Neutrophil (primary cell): ENCODE results near the gene KIF26B.

ENCODE experiments used
- H3K27ac ChIP-seq: fragments of 200-600 bp; sonication (generic); 2 replicates; pipeline ENCODE4 v1.5.1; 2016; ENCODE audit warnings: mild to moderate bottlenecking, moderate library complexity
- H3K27me3 ChIP-seq: fragments of 200-600 bp; sonication (generic); 2 replicates; pipeline ENCODE4 v1.6.0; 2016; ENCODE audit warnings: mild to moderate bottlenecking
- H3K36me3 ChIP-seq: fragments of 200-600 bp; sonication (generic); 2 replicates; pipeline ENCODE4 v1.5.1; 2017
- H3K4me1 ChIP-seq, 2 experiments: fragments of 200-600 bp in 1 of 2; sonication (generic) in 1 of 2; 1 replicate in 1 of 2; 2 replicates in 1 of 2; pipeline versions ENCODE4 v1.5.1 to v1.6.1; 2013 to 2016; ENCODE audit warnings: low read depth in 1 of 2, low read length in 1 of 2, mild to moderate bottlenecking in 1 of 2, moderate library complexity in 1 of 2; ENCODE audit not compliant: control insufficient read depth in 1 of 2, insufficient read depth in 1 of 2
- H3K4me3 ChIP-seq, 2 experiments: fragments of 200-600 bp in 1 of 2; sonication (generic) in 1 of 2; 1 replicate in 1 of 2; 2 replicates in 1 of 2; pipeline ENCODE4 v1.5.1; 2013 to 2016; ENCODE audit warnings: low read depth in 1 of 2, low read length in 1 of 2, mild to moderate bottlenecking in 1 of 2, moderate library complexity in 1 of 2
- H3K9me3 ChIP-seq: fragments of 200-600 bp; sonication (generic); 2 replicates; pipeline ENCODE4 v1.5.1; 2016
- CTCF ChIP-seq: fragments of 200-600 bp; sonication (generic); IDR thresholded peaks from 2 replicates; pipeline ENCODE4 v1.5.1; 2016; ENCODE audit warnings: antibody characterized with exemption

The KIF26B gene

GRCh38 chr1:245365095-245366020, 210.6 kb downstream of the KIF26B start:
- Histone ChIP-seq H3K4me3 (no peak overlapping the region), H3K9me3 (no peaks in the 10 kb centered on the region), H3K27ac (no peak overlapping the region), H3K36me3 (no peaks in the 10 kb centered on the region), H3K4me1 (no peaks in the 10 kb centered on the region), H3K27me3 (no peaks in the 10 kb centered on the region)
- no peak for TF ChIP-seq CTCF

DNA sequence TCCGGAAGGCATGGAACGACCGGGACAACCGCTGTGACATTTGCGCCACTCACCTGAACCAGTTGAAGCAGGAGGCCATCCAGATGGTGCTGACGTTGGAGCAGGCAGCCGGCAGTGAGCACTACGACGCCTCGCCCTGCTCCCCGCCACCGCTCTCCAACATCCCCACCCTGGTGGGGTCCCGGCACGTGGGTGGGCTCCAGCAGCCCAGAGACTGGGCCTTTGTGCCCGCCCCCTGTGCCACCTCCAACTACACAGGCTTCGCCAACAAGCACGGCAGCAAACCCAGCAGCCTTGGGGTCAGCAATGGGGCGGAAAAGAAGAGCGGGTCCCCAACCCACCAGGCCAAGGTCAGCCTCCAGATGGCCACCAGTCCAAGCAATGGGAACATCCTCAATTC, 212.1 kb downstream of the KIF26B start:
- no peaks in the 10 kb centered on the region for H3K27me3 ChIP-seq
- H3K27ac ChIP-seq = no peak overlapping the region
- H3K4me1 ChIP-seq = no peaks in the 10 kb centered on the region
- H3K4me3 ChIP-seq = no peak overlapping the region
- no peak for TF ChIP-seq CTCF
- H3K9me3 ChIP-seq = no peaks in the 10 kb centered on the region
- no peaks in the 10 kb centered on the region for H3K36me3 ChIP-seq

DNA sequence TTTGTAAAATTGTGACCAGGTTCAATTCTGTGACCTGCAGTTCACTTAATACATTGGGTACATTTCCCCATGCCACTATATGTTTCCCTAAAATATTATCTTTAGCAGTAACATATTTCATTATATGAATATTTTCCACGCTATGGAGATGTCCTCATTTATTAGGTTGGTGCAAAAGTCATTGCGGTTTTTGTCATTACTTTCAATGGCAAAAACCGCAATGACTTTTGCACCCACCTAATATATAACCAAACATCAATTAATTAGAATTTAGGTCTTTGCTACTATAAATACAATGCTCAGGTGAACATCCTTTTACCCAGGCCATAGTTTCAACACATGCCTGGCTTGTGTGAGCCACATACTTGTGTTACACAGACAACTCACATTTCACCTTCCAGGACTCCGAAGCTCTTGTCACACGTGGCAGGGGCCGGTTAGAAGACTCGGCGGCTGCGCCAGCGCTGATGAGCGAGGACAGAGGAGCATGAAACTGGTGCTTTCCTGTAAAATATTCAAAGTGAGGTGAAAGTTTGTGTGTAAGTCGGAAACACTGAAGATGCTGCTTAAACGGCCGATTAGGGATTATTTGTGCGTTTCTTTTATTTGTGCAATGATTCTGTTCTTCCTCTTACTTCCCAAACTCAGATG, 215.5 kb downstream of the KIF26B start:
- no peak for TF ChIP-seq CTCF
- no peak overlapping the region for H3K4me3 ChIP-seq
- no peak overlapping the region for H3K27ac ChIP-seq
- H3K27me3 ChIP-seq = no peaks in the 10 kb centered on the region
- no peaks in the 10 kb centered on the region for H3K9me3 ChIP-seq
- H3K36me3 ChIP-seq = no peaks in the 10 kb centered on the region
- no peaks in the 10 kb centered on the region for H3K4me1 ChIP-seq

GRCh38 chr1:245370905-245371581, 216.3 kb downstream of the KIF26B start:
- Histone ChIP-seq H3K36me3 (no peaks in the 10 kb centered on the region), H3K27me3 (no peaks in the 10 kb centered on the region), H3K4me1 (no peaks in the 10 kb centered on the region), H3K27ac (no peak overlapping the region), H3K4me3 (no peak overlapping the region), H3K9me3 (no peaks in the 10 kb centered on the region)
- no peak for TF ChIP-seq CTCF

DNA sequence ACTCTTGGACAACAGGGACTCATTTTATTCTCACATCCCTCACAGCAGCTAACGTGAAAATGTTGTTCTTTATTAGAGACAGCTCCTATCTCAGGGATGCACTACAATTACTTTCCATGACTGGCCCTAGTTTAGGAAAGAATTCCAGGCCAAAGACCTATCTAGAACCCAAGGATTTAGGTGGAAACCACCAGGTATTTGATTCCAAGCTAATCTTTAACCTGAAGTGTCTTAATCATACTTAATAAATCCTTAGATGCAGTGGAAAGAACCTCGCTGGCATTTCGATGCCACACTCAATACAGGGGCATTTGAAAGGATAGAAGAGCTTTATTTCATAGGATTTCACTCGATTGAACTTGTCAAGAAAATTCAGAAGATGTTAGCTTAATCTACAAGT, 218.3 kb downstream of the KIF26B start:
- no peaks in the 10 kb centered on the region for H3K4me1 ChIP-seq
- no peak for TF ChIP-seq CTCF
- no peaks in the 10 kb centered on the region for H3K27me3 ChIP-seq
- H3K27ac ChIP-seq = no peak overlapping the region
- H3K4me3 ChIP-seq = no peak overlapping the region
- no peaks in the 10 kb centered on the region for H3K36me3 ChIP-seq
- H3K9me3 ChIP-seq = no peaks in the 10 kb centered on the region
